ENCODE data around the gene DEFB121. TPM values are rescaled to one million over a fixed set of nuclear protein-coding genes. Genes with fewer than 3 reads are reported as not detected.

The DEFB121 gene
- total RNA-seq, 6 experiments from 2014 or later, result not detected

GRCh38 chr20:31415653-31416052 is 9.6 kb upstream of the DEFB121 start:
- TF ChIP-seq CTCF (IDR thresholded peaks at IDR 0.05), result no peak
- DNase-seq, result no peak
- Mint-ChIP-seq H3K4me1 (ENCODE audit: low read depth) (no peaks in the 10 kb centered on the region), H3K36me3 (ENCODE audit: low read depth) (no peaks in the 10 kb centered on the region), H3K27ac (no peak overlapping the region), H3K9me3 (no peaks in the 10 kb centered on the region), H3K27me3 (ENCODE audit: insufficient read depth) (peaks cover 7% of the 10 kb centered on the region), H3K4me3 (no peak overlapping the region)

DNA sequence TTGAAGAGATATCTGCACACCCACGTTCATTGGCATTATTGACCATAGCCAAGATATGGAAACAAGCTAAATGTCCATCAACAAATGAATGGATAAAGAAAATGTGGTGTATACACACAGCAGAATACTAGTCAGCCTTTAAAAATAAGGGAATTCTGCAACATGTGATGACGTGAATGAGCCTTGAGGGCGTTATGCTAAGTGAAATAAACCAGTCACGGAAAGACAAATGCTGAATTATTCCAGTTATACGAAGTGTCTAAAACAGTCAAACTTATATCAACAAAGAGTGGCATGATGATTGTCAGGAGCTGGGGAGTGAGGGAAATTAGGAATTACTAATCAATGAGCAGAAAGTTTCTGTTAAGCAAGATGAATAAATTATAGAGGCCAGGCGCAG is 8.4 kb upstream of the DEFB121 start:
- no peak for TF ChIP-seq CTCF (IDR thresholded peaks at IDR 0.05)
- Mint-ChIP-seq H3K36me3 (ENCODE audit: low read depth) (no peaks in the 10 kb centered on the region), H3K27me3 (ENCODE audit: insufficient read depth) (peaks cover 7% of the 10 kb centered on the region), H3K9me3 (no peaks in the 10 kb centered on the region), H3K4me3 (no peak overlapping the region), H3K4me1 (ENCODE audit: low read depth) (no peaks in the 10 kb centered on the region), H3K27ac (no peak overlapping the region)
- no peak for DNase-seq

GRCh38 chr20:31410011-31410410 is 4.0 kb upstream of the DEFB121 start:
- no peak for TF ChIP-seq CTCF (IDR thresholded peaks at IDR 0.05)
- DNase-seq, result no peak
- H3K36me3 Mint-ChIP-seq (ENCODE audit: low read depth), result no peaks in the 10 kb centered on the region
- H3K9me3 Mint-ChIP-seq, result no peaks in the 10 kb centered on the region
- H3K4me1 Mint-ChIP-seq (ENCODE audit: low read depth), result no peaks in the 10 kb centered on the region
- peaks cover 7% of the 10 kb centered on the region for H3K27me3 Mint-ChIP-seq (ENCODE audit: insufficient read depth)
- H3K27ac Mint-ChIP-seq, result no peak overlapping the region
- H3K4me3 Mint-ChIP-seq, result no peak overlapping the region

DNA sequence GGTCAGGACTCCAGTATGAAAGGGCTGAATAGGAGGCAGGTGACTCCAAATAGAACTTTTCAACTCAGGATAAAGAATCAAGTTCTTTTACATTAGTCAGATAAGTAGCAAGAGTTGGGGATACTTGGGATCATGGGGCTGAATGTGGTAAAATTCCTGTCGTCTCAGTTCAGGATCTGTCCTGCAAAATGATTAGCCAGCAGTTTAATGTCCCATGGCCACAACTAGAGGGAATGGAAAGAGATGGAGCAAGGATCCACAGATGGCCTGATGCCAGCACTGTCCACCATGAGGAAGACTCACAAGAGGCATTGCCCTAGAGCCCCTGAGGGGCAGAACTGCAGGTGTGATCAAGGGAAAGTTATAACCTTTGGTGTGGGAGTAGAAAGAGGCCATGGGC is 2.1 kb downstream of the DEFB121 start:
- Mint-ChIP-seq H3K9me3 (no peaks in the 10 kb centered on the region), H3K27me3 (ENCODE audit: insufficient read depth) (peaks cover 4% of the 10 kb centered on the region; the same call in 1 of the 2 replicates), H3K4me1 (ENCODE audit: low read depth) (no peaks in the 10 kb centered on the region), H3K36me3 (ENCODE audit: low read depth) (no peaks in the 10 kb centered on the region), H3K4me3 (no peak overlapping the region), H3K27ac (no peak overlapping the region)
- DNase-seq, result no peak
- no peak for TF ChIP-seq CTCF (IDR thresholded peaks at IDR 0.05)

DNA sequence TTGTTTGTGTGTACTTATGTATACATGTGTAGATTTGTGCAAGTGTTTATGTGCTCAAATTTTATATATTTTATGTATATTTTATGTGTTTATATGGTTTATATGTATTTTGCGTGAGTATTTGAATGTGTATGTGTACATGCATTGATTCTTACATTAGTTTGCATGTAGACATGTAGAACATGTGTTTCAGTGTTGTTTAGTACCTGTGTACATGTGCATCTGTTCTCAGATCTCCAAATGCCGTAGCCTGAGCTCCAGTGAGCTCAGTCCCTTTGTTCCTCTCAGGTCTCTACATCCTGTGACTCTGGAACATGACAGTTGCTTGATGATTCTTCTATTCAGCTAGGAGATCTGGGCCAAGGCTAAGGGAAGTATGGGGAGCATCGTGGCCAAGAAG is 11.1 kb downstream of the DEFB121 start:
- H3K36me3 Mint-ChIP-seq (ENCODE audit: low read depth), result no peaks in the 10 kb centered on the region
- peaks cover 1% of the 10 kb centered on the region for H3K27me3 Mint-ChIP-seq (ENCODE audit: insufficient read depth)
- H3K4me3 Mint-ChIP-seq, result no peak overlapping the region
- TF ChIP-seq CTCF (IDR thresholded peaks at IDR 0.05), result no peak
- DNase-seq, result no peak
- no peaks in the 10 kb centered on the region for H3K4me1 Mint-ChIP-seq (ENCODE audit: low read depth)
- H3K27ac Mint-ChIP-seq, result no peak overlapping the region
- no peaks in the 10 kb centered on the region for H3K9me3 Mint-ChIP-seq

- H3K4me1 Mint-ChIP-seq (ENCODE audit: low read depth), result no peaks in the 10 kb centered on the region
- no peaks in the 10 kb centered on the region for H3K36me3 Mint-ChIP-seq (ENCODE audit: low read depth)
- no peak overlapping the region for H3K27ac Mint-ChIP-seq
- H3K27me3 Mint-ChIP-seq (ENCODE audit: insufficient read depth), result peaks cover 10% of the 10 kb centered on the region
- DNase-seq, result no peak
- H3K9me3 Mint-ChIP-seq, result no peaks in the 10 kb centered on the region
- TF ChIP-seq CTCF (IDR thresholded peaks at IDR 0.05), result no peak
- no peak overlapping the region for H3K4me3 Mint-ChIP-seq
Observed at GRCh38 chr20:31392836-31393235, 13.2 kb downstream of the DEFB121 start.
